Measurements from ENCODE around the gene SLC45A3. TPM values are rescaled to one million over a fixed set of nuclear protein-coding genes. Genes with fewer than 3 reads are reported as not detected.

SLC45A3 gene, protein sequence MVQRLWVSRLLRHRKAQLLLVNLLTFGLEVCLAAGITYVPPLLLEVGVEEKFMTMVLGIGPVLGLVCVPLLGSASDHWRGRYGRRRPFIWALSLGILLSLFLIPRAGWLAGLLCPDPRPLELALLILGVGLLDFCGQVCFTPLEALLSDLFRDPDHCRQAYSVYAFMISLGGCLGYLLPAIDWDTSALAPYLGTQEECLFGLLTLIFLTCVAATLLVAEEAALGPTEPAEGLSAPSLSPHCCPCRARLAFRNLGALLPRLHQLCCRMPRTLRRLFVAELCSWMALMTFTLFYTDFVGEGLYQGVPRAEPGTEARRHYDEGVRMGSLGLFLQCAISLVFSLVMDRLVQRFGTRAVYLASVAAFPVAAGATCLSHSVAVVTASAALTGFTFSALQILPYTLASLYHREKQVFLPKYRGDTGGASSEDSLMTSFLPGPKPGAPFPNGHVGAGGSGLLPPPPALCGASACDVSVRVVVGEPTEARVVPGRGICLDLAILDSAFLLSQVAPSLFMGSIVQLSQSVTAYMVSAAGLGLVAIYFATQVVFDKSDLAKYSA
- total RNA-seq = 1.7 and 2.1 TPM in 2 replicates

DNA sequence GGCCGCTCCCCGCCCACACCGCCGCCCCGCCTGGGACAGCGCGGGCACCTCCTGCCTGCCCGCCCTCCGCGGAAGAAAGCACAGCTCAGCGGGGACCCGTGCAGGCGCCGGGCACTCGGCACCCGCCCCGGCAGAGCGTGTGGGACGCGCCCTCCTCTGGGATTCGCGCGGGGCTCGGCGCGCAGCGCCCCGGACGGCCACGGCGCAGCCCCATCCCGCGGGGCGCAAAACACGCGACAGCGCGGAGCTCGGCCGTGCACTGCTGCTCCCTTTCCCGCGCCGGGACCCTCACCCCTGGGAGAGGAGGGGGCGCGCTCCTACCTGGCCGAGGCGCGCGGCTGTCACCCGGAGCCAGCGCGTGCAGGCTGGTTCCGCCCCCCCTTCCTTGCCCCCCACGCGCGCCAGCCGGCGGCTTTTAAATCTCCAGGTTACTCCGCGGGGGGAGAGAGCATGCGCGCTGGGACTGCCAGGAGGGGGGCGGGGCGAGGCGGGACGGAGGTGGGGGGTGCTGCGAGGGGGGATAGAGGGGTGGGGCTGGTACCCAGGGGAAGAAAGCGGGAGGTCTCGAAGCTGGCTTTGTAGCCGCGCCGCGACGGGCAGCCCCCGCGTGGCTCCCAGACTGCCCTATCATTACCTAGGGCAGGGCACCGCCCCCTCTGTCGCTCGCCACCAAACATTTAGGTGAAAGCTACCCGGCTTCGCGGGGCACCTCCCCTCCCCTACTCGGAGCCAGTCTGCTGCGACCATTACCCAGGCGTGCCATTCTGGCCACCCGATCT lies at the start of gene SLC45A3:
Gene SLC45A3 (minus strand): TSS at position 437 of the 779 bp plus-strand sequence. CDS start 15,853 bp downstream, outside the sequence.

GRCh38 chr1:205631768-205632668 lies 48.3 kb downstream of the SLC45A3 start, which contains the start of gene ELK4:
ELK4 (minus strand) TSS chr1:205632011; CDS start chr1:205623882, 8,129 bp downstream.

Other genes starting within 250 kb of the SLC45A3 start
- under 0.01 TPM in 1 of 2 replicates, not detected in the other for gene BLACAT1, start 224.5 kb downstream of the SLC45A3 start, total RNA-seq
- under 0.01 and 0.55 TPM in 2 replicates for gene CDK18, start 175.8 kb downstream of the SLC45A3 start, total RNA-seq
- 6.5 and 7.6 TPM in 2 replicates for gene ELK4, start 48.5 kb downstream of the SLC45A3 start, total RNA-seq
- 89.7 and 94.8 TPM in 2 replicates for gene NUCKS1, start 69.7 kb upstream of the SLC45A3 start, total RNA-seq
- 20.5 and 22.4 TPM in 2 replicates for gene RAB29, start 95.0 kb upstream of the SLC45A3 start, total RNA-seq
- gene SLC41A1, start 132.7 kb upstream of the SLC45A3 start, total RNA-seq = 12.2 and 14.2 TPM in 2 replicates
- gene PM20D1, start 169.6 kb upstream of the SLC45A3 start, total RNA-seq = not detected in 2 replicates

Measured in smooth muscle cell of bladder (primary cell).